ENCODE data around the gene MCF2L. TPM values are rescaled to one million over a fixed set of nuclear protein-coding genes. Genes with fewer than 3 reads are reported as not detected.

The MCF2L gene
- polyA plus RNA-seq, 1 donor (not counting 4 experiments of a cell fraction or from before 2014, with no cell fraction given), result 0.14 TPM

- H3K9me3 ChIP-seq (ENCODE audit: control insufficient read depth, low read depth, low read length), result no peaks in the 10 kb centered on the region
- dilution Hi-C loops (cut with MboI; ENCODE audit: extremely low pct_ligation_motif_present, low sequenced_read_pairs), result no loop called here
- H3K9ac ChIP-seq (ENCODE audit: control insufficient read depth, extremely low read depth, insufficient read depth, low read length), result no peak overlapping the region
- no peaks in the 10 kb centered on the region for H3K79me2 ChIP-seq (ENCODE audit: control insufficient read depth, insufficient read depth, low read length)
- H3K27me3 ChIP-seq (ENCODE audit: control insufficient read depth, extremely low read depth, insufficient read depth, low read length), result peaks cover 8% of the 10 kb centered on the region
- no peak overlapping the region for H3K27ac ChIP-seq (ENCODE audit: control insufficient read depth, insufficient read depth, low read length)
- peaks cover 6% of the 10 kb centered on the region for H3K4me1 ChIP-seq (ENCODE audit: control insufficient read depth, extremely low read depth, insufficient read depth, low read length)
- H3K9me1 ChIP-seq (ENCODE audit: control insufficient read depth, extremely low read depth, insufficient read depth, low read length), result no peaks in the 10 kb centered on the region
- DNase-seq (ENCODE audit: low read depth, low spot score) (no peak), FAIRE-seq (no peak)
- no peak overlapping the region for H2AFZ ChIP-seq (ENCODE audit: control insufficient read depth, low read length)
- no peak overlapping the region for H3K4me2 ChIP-seq (ENCODE audit: control insufficient read depth, extremely low read depth, insufficient read depth, low read depth, low read length)
- no peaks in the 10 kb centered on the region for H3K36me3 ChIP-seq (ENCODE audit: control insufficient read depth in 2 of 2, extremely low read depth in 1 of 2, insufficient read depth in 2 of 2, low read length in 2 of 2)
- TF ChIP-seq CTCF (optimal IDR thresholded peaks at IDR 0.05 in 1 of 3, IDR thresholded peaks at IDR 0.05 in 1 of 3, conservative IDR thresholded peaks at IDR 0.05 in 1 of 3; ENCODE audit: extremely low read depth in 1 of 3, insufficient read depth in 2 of 3, low read length in 3 of 3) (no peak), EZH2 (IDR thresholded peaks at IDR 0.05; ENCODE audit: low read length) (no peak)
- H3K4me3 ChIP-seq (ENCODE audit: control insufficient read depth in 2 of 3, extremely low read depth in 1 of 3, insufficient read depth in 2 of 3, low read depth in 1 of 3, low read length in 3 of 3), result no peak overlapping the region
- no peaks in the 10 kb centered on the region for H4K20me1 ChIP-seq (ENCODE audit: control insufficient read depth, extremely low read depth, insufficient read depth, low read length)
These were observed 14.0 kb downstream of the MCF2L start for GRCh38 chr13:112983042-112983305.

DNA sequence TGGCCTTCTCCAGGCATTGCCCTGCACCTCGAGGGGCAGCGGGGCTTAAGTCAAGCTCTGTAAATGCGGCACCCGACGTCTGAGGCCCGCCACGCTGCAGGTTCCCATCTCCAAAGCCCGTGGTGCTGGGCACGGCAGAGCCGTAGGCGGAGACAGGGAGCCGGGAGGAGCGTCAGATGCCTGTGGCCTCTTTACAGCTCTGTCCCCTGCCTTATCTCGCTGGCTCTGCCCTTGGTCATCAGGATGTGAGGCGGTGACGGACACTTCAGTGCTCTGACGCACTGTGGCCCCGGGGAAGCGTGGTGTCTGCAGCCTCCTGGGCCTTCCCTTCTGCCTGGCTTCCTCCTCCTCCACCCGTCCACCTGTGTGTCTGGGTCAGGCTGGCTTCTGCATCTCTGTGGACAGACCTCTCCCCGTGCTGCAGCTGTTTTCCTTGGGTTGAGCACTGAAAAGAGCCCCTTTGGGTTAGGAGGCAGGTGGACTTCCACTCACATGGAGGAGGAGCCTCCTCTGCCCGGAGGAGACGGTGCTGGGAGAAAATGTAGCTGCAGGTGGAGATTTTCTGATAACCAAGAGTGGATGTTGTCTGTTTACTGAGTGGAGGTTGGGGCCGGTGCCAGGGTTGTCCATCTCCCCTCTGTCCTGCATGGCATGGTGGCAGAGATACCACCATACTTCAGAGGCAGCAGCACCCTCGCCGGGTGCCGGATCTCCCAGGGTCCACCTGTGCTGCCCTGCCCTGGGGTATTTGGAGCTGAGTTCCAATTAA lies 14.6 kb downstream of the MCF2L start:
- dilution Hi-C loops (cut with MboI; ENCODE audit: extremely low pct_ligation_motif_present, low sequenced_read_pairs), result no loop called here
- peaks cover 6% of the 10 kb centered on the region for H3K4me1 ChIP-seq (ENCODE audit: control insufficient read depth, extremely low read depth, insufficient read depth, low read length)
- no peaks in the 10 kb centered on the region for H3K9me3 ChIP-seq (ENCODE audit: control insufficient read depth, low read depth, low read length)
- DNase-seq (ENCODE audit: low read depth, low spot score) (no peak), FAIRE-seq (no peak)
- H3K4me2 ChIP-seq (ENCODE audit: control insufficient read depth, extremely low read depth, insufficient read depth, low read depth, low read length), result no peak overlapping the region
- no peak overlapping the region for H3K9ac ChIP-seq (ENCODE audit: control insufficient read depth, extremely low read depth, insufficient read depth, low read length)
- no peak overlapping the region for H2AFZ ChIP-seq (ENCODE audit: control insufficient read depth, low read length)
- H3K79me2 ChIP-seq (ENCODE audit: control insufficient read depth, insufficient read depth, low read length), result no peaks in the 10 kb centered on the region
- H3K4me3 ChIP-seq (ENCODE audit: control insufficient read depth in 2 of 3, extremely low read depth in 1 of 3, insufficient read depth in 2 of 3, low read depth in 1 of 3, low read length in 3 of 3), result no peak overlapping the region
- no peaks in the 10 kb centered on the region for H3K36me3 ChIP-seq (ENCODE audit: control insufficient read depth in 2 of 2, extremely low read depth in 1 of 2, insufficient read depth in 2 of 2, low read length in 2 of 2)
- H3K27ac ChIP-seq (ENCODE audit: control insufficient read depth, insufficient read depth, low read length), result no peak overlapping the region
- H3K9me1 ChIP-seq (ENCODE audit: control insufficient read depth, extremely low read depth, insufficient read depth, low read length), result no peaks in the 10 kb centered on the region
- H4K20me1 ChIP-seq (ENCODE audit: control insufficient read depth, extremely low read depth, insufficient read depth, low read length), result no peaks in the 10 kb centered on the region
- peaks cover 3% of the 10 kb centered on the region for H3K27me3 ChIP-seq (ENCODE audit: control insufficient read depth, extremely low read depth, insufficient read depth, low read length)
- TF ChIP-seq CTCF (optimal IDR thresholded peaks at IDR 0.05 in 1 of 3, IDR thresholded peaks at IDR 0.05 in 1 of 3, conservative IDR thresholded peaks at IDR 0.05 in 1 of 3; ENCODE audit: extremely low read depth in 1 of 3, insufficient read depth in 2 of 3, low read length in 3 of 3) (no peak), EZH2 (IDR thresholded peaks at IDR 0.05; ENCODE audit: low read length) (no peak)

All from keratinocyte (primary cell).